Neural cell (in vitro differentiated cells): Measurements from ENCODE around the gene PRR23C.

Experiments
- CTCF ChIP-seq: fragments of 450-650 bp; IDR thresholded peaks from 2 replicates; pipeline ENCODE4 v1.5.1; 2014; ENCODE audit warnings: antibody characterized with exemption, mild to moderate bottlenecking, moderate library complexity; ENCODE audit not compliant: poor library complexity, severe bottlenecking
- EP300 ChIP-seq: fragments of 450-650 bp; conservative IDR thresholded peaks from 2 replicates; pipeline ENCODE4 v1.6.1; 2014; ENCODE audit warnings: antibody characterized with exemption, mild to moderate bottlenecking, moderate library complexity; ENCODE audit not compliant: poor library complexity, severe bottlenecking
- EZH2 ChIP-seq: fragments of 200-600, 300-800 bp; shearing (Covaris generic), sonication (generic); IDR thresholded peaks from 2 replicates; pipeline ENCODE4 v1.6.1; 2014; ENCODE audit warnings: antibody characterized with exemption, low read length, borderline replicate concordance, mild to moderate bottlenecking; ENCODE audit not compliant: insufficient read depth, poor library complexity, severe bottlenecking
- RAD21 ChIP-seq: fragments of 450-650 bp; conservative IDR thresholded peaks from 2 replicates; pipeline ENCODE4 v1.6.1; 2014; ENCODE audit warnings: antibody characterized with exemption, mild to moderate bottlenecking, moderate library complexity
- REST ChIP-seq: IDR thresholded peaks from 2 replicates; pipeline ENCODE4 v1.6.1; 2012; ENCODE audit warnings: borderline replicate concordance
- TAF1 ChIP-seq: IDR thresholded peaks from 2 replicates; pipeline ENCODE4 v1.6.1; 2012; ENCODE audit warnings: low read depth

- TF ChIP-seq CTCF (no peak), TAF1 (no peak), EZH2 (no peak), EP300 (no peak), REST (no peak), RAD21 (no peak)
Measured at GRCh38 chr3:139074565-139075115, 29.9 kb upstream of the PRR23C start.
